CD4-positive, alpha-beta T cell treated with Interleukin-12 subunit alpha and Interleukin-12 subunit beta, for 1 hour (primary cell): Measurements from ENCODE around the gene FAM193A.
"Not testable (repeated sequence)": the region's sequence is repeated elsewhere in the genome, so short reads cannot be mapped to it uniquely, and the experiment has no call there.

Experiments used
- DNase-seq: peaks from one replicate; pipeline ENCODE4 v3.0.0-alpha.2; 2020

FAM193A gene

GRCh38 chr4:2755821-2756690, 219.6 kb downstream of the FAM193A start, which contains the start of gene TNIP2:
Gene TNIP2 (minus strand): TSS chr4:2756336. CDS start chr4:2756289, 47 bp downstream.
- peak; percentile 86 for DNase-seq

- no peak for DNase-seq
These were observed 220.4 kb downstream of the FAM193A start for GRCh38 chr4:2756691-2757350.

GRCh38 chr4:2757426-2757825, 221.0 kb downstream of the FAM193A start:
- no peak for DNase-seq

GRCh38 chr4:2761035-2761923, 224.8 kb downstream of the FAM193A start:
- no peak for DNase-seq

DNA sequence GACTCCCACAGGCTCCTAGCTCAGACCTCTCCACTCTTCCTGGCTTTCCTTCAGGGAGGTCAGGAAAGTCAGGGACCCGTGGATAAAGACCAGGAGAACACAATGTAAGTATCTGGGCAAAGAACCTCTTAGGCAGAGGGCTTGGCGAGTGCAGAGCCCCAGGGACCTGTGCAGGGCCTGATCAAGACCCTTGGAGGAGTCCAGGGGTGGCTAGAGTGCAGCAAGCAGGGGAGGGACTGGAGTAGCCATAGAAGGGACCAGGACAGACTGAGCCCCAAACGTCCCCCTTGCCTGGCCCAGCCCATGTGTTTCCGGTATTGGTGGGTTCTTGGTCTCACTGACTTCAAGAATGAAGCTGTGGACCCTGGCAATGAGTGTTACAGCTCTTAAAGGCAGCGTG, 225.6 kb downstream of the FAM193A start:
- no peak for DNase-seq

- not testable (repeated sequence) for DNase-seq
These were observed 226.3 kb downstream of the FAM193A start for GRCh38 chr4:2762486-2763370.

- DNase-seq = no peak
These were observed 227.1 kb downstream of the FAM193A start for GRCh38 chr4:2763511-2763967.

- DNase-seq = no peak
These were observed 229.5 kb downstream of the FAM193A start for GRCh38 chr4:2765832-2766526.

GRCh38 chr4:2767046-2767704, 230.7 kb downstream of the FAM193A start:
- no peak for DNase-seq

DNA sequence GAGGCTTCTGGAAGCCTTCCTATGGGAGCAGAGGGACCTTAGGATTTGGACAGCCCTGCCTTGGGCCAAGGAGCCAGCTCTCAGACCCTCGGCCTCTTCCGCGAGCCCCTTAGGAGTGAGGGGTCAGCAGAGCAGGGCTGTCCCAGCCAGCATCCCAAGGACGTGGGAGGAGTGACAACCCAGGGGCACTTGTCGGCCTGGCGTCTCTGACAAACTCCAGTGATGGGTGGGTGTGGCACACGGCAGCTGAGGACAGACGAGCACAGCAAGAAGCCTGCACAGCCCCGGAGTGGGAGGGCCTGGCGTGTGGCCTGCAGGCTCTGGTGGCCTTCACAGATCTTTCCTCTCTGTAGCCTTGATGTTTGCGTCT, 231.2 kb downstream of the FAM193A start:
- no peak for DNase-seq

- DNase-seq = no peak
These were observed 231.7 kb downstream of the FAM193A start for GRCh38 chr4:2768124-2768523.

- no peak for DNase-seq
These were observed 232.5 kb downstream of the FAM193A start for GRCh38 chr4:2768921-2769336.

DNA sequence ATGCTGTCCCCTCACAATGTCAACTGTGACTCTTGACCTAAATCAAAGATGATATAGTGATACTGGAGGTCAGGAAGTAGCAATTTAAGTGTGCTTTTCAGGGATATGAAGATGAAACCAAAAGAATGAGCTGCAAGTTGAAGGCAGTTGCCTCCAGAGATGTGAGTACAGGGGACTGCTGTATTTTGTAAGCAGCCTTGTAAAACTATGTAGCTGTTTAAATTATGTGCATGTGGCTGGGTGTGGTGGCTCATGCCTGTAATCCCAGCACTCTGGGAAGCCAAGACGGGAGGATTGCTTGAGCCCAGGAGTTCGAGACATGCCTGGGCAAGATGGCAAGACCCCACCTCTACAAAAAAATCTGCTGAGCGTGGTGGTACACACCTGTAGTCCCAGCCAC, 234.8 kb downstream of the FAM193A start:
- DNase-seq = no peak

DNA sequence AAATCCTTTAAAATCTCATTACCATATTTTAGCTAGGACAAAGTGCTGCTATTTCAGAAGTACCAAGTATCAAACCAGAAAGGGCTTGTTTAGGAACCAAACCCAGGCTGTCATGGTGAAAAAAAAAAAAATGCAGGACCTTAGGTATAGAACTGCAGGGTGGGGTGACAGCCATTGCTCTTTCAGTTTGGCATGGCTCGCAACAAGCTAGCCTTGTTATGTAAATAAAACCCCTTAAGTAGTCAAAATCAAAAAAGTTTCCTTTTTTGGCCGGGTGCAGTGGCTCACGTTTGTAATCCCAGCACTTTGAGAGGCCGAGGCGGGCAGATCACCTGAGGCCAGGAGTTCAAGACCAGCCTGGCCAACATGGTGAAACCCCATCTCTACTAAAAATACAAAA, 244.2 kb downstream of the FAM193A start:
- not testable (repeated sequence) for DNase-seq

DNA sequence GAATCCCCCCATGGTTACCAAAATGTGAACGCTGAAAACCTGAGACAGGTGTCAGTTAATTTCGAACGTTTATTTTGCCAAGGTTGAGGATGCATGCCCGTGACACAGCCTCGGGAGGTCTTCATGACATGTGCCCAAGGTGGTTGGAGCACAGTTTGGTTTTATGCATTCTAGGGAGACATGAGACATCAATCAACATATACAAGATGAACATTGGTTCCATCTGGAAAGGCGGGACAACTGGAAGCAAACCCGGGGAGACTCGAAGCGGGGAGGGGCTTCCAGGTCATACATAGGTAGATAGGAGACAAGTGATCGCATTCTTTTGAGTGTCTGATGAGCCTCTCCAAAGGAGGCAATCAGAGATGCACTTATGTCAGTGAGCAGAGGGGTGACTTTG, 245.5 kb downstream of the FAM193A start:
- DNase-seq = no peak
